Measurements from ENCODE around the gene SIX6.
"Not testable (repeated sequence)": the region's sequence is repeated elsewhere in the genome, so short reads cannot be mapped to it uniquely, and the experiment has no call there.

SIX6 gene

DNA sequence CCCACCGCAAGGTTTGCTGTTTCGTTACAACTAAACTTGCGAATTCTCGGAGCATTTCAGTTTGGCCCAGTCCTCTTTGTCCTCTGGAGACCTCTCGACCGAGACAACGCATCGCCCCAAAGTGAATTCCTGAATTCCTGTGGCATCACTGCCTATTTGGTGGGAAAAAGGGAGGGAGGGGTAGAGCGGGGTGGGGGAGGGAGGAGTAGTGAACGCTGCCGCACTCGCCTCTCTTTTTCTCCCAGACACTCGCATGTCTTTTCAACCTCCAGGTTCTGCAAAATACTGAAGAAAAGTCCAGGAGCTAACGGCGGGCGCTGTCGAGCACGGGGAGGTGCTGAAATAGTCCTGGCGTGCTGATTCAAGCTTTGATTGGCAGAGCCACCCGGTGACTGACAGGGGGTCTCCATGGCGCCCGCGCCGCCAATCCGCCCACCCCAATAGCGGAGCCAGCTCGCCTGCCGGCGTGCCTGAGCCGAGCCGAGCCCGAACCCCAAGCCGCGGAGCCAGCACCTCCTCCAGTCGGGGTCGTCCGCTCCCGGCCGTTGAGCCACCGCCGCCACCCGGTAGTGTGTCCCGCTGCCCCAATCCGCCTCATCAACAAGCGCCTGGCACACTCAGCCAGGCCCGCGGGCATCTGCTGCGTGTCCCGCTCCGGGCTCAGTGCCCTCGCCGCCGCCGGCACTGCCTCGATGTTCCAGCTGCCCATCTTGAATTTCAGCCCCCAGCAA, at the start of gene SIX6:
SIX6 (plus strand) TSS at position 440 of the 731 bp plus-strand sequence; CDS start at position 693, 253 bp downstream.
- DNase-seq, result no peak

DNA sequence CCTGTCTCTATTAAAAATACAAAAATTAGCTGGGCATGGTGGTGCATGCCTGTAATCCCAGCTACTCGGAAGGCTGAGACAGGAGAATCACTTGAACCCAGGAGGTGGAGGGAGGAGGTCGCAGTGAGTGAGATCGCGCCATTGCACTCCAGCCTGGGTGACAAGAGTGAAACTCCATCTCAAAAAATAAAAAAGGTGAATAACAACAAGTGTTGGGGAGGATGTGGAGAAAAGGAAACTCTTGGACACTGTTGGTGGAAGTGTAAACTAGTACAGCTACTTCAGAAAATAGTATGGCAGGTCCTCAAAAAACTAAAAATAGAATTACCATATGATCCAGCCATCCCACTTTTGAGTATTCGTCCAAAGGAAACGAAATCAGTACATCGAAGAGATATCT, 28.7 kb upstream of the SIX6 start:
- DNase-seq, result not testable (repeated sequence)

DNA sequence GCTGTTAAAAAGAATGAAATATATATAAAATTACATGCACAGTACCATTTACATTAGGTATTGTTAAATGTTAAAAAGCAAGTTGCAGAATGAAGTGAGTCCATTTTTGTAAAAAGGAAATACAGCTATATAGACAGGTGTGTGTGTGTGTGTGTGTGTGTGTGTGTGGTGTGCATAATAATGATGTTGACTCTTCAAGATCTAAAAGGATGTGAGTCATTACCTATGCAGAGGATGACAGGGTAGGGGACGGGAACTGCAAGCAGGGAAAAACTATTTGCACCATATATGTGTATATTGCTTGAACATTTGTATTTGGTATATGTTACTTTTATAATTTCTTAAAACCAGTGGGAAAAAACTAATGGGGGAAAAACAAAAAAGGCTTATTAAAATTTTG, 26.2 kb upstream of the SIX6 start:
- no peak for DNase-seq

DNA sequence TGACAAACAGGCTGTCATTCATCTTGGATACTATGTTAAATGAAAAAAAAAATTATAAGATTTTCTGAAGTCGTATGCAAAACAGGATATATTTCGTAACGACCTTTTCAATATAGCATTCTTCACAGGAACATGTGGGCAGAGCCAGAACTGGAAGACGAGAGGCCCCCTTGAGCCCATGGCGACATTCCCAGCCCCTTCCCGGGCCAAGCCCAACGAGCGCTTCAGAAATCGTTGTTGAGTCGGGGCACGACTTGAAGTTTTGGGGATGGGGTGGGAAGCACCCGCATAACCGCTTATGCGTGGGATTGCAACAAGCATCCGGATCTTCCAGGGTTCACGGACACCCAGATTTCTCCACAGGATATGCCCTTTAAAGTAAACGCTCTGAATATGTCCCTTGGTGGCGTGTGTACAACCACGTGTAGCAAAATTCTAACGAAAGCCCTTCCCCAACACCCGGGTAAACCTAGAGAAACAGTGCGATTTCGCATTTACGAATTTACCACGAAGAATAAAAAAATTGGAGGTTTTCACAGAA, 23.8 kb upstream of the SIX6 start:
- no peak for DNase-seq

DNA sequence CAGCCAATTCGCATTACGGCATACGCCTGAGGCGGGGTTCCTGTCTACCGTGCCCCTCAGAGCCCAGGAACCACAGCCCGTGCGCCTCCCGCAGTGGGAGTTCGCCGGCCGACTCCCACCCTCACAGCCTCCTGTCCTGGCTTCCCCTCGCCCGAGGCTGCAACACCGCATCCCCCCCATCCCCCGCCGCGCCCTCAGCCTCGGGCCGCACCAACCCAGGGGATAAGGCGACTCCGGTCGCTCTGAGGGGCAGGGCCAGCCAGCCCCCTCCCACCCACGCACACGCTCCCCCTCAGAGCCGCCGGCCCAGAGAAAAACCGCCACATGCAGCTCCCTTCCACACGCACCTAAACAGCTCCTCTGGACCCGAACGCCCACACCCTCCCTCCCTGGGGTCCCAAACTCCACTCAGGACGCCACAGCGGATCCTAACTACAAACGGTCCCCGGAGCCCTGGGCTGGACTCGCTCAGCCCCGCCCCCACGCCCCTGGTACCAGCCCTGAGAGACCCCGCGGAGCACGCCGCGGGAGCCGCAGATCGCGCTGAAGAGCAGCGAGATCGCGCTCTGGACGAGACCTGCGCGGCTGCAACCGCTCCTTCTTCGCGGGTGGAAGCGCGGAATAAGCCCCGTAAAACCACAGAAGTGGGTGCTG, 23.2 kb upstream of the SIX6 start, which contains the start of gene C14orf39:
C14orf39 (minus strand) TSS at position 466 of the 654 bp plus-strand sequence. CDS start 985 bp downstream, outside the sequence.
- DNase-seq, result no peak

DNA sequence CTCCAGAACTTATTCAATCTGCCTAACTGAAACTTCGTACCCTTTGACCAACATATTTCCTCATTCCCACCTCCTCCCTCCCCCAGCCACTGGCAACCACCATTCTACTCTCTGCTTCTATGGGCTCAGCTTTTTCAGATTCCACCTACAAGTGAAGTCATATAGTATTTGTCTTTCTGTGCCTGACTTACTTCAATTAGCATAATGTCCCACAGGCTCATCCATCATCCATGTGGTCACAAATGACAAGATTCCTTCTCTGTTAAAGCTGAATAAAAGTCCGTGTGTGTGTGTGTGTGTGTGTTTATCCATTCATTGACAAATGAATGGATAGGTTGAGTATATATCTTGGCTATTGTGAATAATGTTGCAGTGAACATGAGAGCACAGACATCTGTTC, 21.7 kb upstream of the SIX6 start:
- no peak for DNase-seq

DNA sequence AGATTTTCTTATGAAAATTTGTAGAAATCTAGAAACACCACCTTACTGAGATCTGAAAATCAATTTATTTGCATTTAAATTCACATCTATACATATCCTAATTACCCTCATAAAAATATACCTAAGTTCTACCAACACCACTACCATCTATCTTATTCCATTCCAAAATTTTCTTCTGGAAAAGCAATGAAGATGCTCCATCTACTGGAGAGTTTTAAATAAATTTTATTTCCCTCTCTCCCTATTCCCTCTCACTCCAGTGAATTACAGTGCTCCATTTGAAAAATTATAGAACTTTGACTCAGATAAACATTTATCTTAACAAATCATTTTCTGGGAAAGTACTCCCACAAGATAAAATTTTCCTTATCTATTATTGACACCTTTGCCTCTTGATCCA, 20.8 kb upstream of the SIX6 start:
- peak; percentile 1 for DNase-seq

DNA sequence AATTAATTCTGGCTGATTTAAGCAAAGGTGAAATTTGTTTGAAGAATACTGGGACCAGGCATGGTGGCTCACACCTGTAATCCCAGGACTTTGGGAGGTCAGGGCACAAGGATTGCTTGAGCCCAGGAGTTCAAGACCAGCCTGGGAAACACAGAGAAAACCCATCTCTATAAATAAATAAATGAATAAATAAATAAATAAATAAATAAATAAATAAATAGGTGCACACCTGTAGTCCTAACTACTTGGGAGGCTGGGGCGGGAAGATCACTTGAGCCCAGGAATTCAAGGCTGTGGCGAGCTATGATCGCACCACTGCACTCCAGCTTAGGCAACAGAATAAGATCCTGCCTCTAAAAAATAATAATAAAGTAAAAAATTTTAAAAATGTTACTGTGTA, 18.7 kb upstream of the SIX6 start:
- no peak for DNase-seq

DNA sequence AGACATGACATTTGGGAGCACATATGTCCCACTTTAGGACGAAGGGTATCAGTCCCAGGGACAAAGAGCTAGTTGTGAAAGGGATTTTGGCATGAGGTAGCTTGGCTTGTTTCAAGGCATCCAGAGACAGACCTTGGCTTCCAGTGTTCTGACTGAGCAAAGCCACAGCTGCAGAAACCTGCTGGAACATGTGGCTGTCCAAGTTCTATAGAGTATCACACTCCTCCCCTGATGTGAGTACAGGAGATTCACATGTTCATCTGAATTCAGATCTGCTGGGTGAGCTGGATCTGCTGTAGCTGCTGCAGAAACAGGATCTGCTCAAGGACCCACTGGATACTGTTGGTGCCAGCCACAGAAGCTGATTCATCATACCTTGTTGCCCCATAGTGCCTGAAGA, 13.0 kb upstream of the SIX6 start:
- no peak for DNase-seq

DNA sequence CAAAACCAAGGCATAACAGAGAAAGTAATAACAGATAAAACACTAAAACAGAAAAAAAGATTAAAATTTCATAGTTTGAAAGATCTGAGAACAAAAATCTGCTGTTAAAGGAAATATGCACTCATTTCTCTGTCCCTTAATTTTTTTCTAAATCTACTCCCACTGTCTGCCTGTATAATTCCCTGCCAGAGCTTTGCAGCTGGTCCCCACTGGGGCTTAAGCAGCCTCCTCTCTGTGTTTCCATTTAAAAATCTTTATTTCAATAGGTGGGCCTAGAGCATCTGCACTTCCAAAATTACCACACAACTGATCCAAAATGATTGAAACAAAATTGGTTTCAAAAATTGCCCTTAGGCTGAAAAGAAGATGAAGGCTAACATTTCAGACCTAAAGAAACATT, 6.4 kb upstream of the SIX6 start:
- DNase-seq, result peak; percentile 9

DNA sequence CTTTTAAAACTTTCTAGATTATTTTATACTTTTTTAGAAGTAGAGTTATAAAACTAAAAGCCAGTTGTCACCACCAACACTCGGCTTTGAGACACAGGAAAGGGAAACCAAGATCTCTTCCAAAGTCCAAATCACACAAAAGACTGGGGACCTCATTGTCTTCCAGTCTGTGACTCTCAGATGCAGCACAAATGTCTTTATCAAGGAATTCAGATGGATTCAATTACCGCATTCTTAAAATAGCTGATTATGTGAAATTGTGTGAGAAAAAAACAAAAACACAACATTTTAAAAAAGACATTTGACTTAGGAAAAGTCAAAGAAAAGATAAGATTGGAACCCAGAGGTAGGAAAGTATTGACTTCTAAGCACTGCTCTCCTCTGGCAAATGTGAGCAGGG, 3.5 kb upstream of the SIX6 start:
- no peak for DNase-seq

DNA sequence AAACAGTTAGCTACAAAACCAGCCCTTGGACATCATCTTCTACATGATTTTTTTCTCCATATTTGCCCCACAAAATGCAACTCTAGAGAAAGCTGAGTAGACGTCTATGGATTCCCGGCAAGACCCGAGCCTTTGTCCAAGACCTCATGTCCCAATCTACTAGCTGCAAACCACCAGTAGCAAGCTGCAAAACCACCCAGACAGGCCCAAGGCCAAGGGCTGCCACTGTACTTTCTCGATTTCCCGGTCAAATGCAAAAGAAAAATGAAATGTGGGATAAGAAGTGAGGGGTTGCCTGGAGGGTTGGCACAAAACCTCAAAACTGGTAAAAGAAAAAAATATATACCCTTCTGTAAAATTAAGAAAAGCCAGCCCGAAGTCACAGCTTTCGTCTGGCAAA, 2.9 kb upstream of the SIX6 start:
- DNase-seq, result no peak

DNA sequence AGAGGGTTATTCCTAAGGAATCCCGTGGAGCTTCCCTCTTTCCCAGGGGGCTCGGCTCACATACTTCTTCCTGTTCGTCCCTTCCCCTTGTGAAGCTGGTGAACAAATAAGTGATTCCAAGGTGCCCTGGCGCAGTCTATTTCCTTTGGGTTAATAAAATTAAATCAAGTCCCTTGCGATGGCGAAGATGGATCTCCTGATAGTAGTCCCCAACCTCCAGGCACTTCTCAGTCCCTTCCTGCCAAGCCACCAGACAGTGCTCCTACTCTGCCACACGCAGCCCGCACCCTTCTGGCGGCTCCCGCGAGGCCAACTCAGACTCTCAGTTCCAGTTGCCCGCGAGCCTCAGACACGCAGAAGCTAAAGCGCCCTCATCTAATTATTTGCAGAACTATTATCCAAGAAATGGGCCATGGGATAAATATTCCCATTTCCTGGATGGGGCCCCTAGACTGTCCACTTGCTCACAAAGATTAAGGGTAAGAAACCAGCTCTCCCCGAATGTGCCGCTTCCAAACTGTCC, 2.4 kb upstream of the SIX6 start:
- DNase-seq, result no peak

DNA sequence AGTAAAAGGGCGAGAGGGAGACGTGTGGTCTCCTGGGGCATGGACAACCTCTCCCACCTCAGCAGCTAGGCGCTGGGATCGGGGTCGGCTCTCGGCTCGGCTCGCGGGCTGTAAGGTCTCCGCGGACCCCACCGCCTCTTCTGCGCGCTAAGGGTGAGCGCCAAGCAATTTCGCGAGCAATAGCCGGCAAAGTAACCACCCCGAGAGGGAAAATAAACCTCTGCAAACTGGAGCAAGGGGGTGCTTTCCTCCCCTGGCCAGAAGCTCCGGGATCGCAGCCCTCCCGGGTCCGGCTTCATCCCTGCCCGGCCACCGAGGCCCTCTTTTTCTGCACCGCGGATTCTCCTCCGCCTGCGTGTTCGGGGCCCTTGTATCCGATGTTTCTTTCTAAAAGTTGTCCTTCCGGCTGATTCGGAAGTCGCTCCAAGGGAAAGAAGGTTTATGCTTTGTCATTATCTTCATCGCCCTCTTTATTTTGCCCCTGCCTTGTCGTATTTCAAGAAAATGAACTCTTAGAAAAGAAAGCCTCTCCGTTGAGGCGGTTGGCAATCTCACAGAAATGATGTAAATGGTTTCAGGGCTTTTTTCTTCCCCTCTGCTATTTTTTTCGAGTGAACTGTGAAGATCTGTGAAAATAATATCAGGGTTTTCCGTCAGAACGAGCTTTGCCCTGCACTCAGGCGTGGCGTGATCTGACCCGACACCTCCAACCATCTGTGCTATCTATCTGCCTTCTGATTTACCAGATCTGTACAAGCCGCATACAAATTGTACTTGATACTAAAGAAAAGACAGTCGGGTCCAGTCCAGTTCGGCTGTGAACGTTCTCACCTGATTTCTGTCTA, 1.7 kb upstream of the SIX6 start:
- no peak for DNase-seq

DNA sequence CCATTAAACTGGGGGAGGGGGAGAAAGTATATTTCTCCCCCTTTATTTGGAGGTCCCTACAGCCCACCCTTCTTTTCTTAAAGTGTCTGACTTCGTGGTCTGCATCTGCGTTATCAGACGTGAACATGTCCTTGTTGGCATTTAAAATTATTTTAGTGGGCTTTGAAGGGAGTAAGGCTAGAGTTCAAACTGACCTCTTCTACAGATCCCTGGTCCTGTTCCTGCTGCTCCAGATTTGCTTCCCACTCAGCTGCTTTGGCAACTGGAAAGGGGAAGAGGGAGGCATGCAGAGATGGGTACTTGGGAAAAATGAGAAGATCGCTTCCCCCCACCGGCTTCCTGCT, 611 bp upstream of the SIX6 start:
- no peak for DNase-seq

DNA sequence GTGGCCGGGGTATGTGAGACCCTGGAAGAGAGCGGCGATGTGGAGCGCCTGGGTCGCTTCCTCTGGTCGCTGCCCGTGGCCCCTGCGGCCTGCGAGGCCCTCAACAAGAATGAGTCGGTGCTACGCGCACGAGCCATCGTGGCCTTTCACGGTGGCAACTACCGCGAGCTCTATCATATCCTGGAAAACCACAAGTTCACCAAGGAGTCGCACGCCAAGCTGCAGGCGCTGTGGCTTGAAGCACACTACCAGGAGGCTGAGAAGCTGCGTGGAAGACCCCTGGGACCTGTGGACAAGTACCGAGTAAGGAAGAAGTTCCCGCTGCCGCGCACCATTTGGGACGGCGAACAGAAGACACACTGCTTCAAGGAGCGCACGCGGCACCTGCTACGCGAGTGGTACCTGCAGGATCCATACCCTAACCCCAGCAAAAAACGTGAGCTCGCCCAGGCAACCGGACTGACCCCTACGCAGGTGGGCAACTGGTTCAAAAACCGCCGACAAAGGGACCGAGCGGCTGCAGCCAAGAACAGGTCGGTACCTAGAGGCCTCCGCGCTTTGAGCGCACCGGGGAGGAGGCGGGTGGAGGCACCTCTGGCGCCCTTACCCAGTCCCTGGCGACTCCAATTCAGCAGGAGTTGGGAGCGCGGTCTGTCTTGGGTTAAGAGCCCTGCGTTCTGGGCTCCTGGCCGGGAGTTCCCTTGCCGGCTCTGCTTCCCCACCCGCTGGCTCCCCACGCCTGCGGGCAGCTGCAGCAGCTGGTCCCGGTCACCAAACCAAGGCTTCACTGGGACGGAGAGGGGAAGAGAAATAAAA, 700 bp downstream of the SIX6 start:
- no peak for DNase-seq

DNA sequence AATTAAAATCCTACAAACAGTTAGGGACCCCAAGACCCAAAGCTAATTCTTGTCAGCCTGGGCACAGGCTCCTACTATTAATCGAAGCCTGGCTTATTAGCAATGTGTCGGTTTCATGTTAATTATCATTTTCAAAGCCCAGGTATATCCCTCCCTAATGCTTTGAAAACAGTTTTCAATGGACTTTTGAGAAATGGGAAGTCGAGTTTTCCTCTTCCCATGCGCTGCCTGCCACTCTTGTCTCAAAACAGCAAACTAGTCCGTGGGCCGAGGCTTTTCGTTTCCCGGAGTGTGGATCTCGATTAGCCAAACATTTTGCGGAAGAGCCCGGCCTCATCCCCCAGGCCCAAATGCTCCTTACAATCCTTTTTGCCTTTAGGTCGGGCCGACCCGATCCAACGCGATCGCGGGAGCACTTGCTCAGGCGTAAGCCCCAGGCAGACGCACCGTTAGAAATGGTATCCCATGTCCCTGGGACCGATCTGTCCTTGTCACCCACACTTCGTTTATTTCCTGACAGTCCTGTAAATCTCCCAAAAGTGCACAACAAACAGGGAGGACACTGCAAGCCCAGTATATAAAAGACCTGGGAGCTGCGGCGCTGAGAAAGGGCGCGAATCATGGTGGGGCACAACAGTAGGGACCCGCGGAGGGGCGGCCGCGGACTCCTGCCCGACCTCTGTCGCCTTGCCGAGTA, 1.5 kb downstream of the SIX6 start:
- DNase-seq, result no peak

DNA sequence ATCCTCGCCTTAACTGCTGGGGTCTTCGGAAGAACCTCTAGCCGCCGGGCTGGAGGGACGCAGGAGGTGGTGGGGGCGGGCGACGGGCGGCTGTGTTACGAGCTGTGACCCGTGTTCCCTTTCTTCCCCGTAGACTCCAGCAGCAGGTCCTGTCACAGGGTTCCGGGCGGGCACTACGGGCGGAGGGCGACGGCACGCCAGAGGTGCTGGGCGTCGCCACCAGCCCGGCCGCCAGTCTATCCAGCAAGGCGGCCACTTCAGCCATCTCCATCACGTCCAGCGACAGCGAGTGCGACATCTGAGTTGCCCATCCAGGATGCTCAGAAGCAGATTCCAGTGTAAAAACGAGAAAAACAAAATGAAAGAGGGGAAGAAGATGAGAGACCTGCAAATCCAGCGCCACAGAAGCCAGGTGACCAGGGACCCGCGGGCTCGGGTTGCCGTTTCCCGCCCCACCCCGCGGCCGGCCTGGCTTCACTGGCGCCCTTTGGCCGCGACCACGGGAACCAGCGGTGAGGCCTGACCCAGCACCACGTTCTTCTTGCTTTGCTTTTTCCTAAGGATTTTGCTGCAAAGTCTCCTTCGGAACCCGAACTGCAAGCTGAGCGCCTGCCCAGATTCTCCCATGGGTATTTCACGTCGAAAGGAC, 2.1 kb downstream of the SIX6 start:
- DNase-seq, result no peak

DNA sequence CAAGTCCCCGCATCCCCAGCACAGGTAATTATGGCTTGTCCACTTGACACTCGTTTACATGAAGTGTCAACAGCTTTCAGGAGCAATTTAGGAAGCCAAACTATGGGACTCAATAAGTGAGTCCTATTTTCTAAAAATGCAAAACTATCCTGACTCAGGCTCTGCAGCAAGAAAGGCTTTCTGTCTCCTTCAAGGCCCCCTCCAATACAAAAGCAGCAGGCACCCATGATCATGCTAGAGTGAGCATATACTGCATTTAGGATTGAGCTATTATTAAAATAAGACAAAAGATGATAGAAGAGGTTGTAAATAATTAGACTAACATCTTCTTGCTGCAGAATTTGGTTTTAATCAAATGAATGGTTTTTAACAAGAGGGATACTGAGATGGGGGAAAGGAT, 3.2 kb downstream of the SIX6 start:
- DNase-seq, result no peak

DNA sequence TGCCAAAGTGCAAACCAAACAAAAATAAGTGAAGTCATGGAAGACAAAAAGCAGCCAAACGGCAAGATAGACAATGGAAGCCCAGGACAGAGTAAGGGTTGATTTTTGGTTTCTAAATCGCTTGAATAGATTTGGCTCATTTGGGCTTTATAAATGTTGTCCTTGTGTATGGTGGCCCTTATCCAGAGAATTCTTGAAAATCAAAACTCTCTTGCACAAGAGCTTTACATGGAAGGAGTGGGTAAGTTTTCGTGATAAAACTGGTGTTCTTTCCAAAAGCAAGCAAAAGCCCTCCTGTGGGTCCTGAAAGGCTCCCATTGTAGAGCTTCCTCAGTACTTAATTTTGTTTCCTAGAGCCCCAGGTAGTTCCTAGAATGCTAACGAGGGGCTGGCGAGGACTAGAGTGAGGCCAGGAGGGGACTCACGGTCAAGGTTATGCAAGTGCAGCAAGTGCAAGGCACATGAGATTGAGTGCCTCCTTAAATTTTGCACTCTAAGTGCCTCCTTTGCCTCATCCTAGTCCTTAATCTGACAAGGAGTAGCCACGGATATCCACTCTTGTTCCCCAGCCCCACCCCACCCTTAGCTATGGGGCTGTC, 4.1 kb downstream of the SIX6 start:
- no peak for DNase-seq

DNA sequence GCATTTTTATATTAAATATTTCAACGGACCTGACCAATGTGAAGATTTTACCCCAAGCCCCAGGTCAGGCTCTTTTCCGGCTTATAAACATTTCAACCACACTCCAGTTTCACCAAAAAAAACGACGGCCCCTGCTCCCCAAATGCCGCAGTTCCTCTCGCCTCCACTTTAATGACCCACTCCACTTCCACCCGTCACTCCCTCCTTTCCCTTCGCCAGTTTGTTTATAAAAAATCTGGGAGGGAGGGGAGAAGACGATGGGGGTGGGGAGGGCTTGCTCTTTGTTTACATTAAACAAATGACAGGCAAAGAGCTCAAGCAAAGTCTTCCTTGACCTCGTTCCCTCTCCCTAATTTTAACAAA, 5.4 kb downstream of the SIX6 start:
- DNase-seq, result peak; percentile 72

Data from NCI-H82 (cell line).